K562 (cell line): Measurements from ENCODE around the gene MAN1A1. TPM values are rescaled to one million over a fixed set of nuclear protein-coding genes. Genes with fewer than 3 reads are reported as not detected.

ENCODE experiments used
- AFF1 ChIP-seq, 2 experiments: fragments of 450-650 bp; IDR thresholded peaks; 2 replicates each; pipeline ENCODE4 v1.6.1; 2018; ENCODE audit warnings: mild to moderate bottlenecking in 2 of 2, low read depth in 1 of 2; ENCODE audit not compliant: partially characterized antibody in 2 of 2
- CTBP1 ChIP-seq: fragments of 450-650 bp; IDR thresholded peaks from 2 replicates; pipeline ENCODE4 v1.6.1; 2016; ENCODE audit warnings: borderline replicate concordance
- CTCF ChIP-seq, 3 experiments: IDR thresholded peaks in 2 of 3; conservative IDR thresholded peaks in 1 of 3; 2 replicates each; pipeline ENCODE4 v1.5.1; 2011 to 2012; ENCODE audit warnings: low read length in 3 of 3, mild to moderate bottlenecking in 3 of 3, control low read depth in 2 of 3, improper control_type of control experiment in 1 of 3, inconsistent platforms in 1 of 3, low read depth in 1 of 3, mixed read lengths in 1 of 3, moderate library complexity in 1 of 3; ENCODE audit not compliant: insufficient read depth in 2 of 3
- CXXC5 ChIP-seq: fragments of 250-450 bp; sonication (Bioruptor Pico); IDR thresholded peaks from 2 replicates; pipeline ENCODE4 v1.8.0; 2022; ENCODE audit warnings: inconsistent platforms, mild to moderate bottlenecking, moderate library complexity
- E2F6 ChIP-seq, 2 experiments: IDR thresholded peaks; 2 replicates each; pipeline ENCODE4 v1.6.1; 2011; ENCODE audit warnings: borderline replicate concordance in 1 of 2, control low read depth in 1 of 2, low read depth in 1 of 2, low read length in 1 of 2, mild to moderate bottlenecking in 1 of 2, mixed read lengths in 1 of 2, moderate library complexity in 1 of 2; ENCODE audit not compliant: insufficient read depth in 1 of 2, insufficient read length in 1 of 2, poor library complexity in 1 of 2, severe bottlenecking in 1 of 2; ENCODE audit errors: extremely low read depth in 1 of 2
- ELK3 ChIP-seq: fragments of 450-650 bp; formaldehyde crosslinking; IDR thresholded peaks from 2 replicates; pipeline ENCODE4 v1.4.0; 2020; ENCODE audit warnings: mild to moderate bottlenecking
- KDM1A ChIP-seq, 2 experiments: fragments of 450-650 bp; IDR thresholded peaks; 2 replicates each; pipeline ENCODE4 v1.6.1; 2016; ENCODE audit warnings: mild to moderate bottlenecking in 2 of 2
- MBD2 ChIP-seq: sonication (generic); IDR thresholded peaks from 2 replicates; pipeline ENCODE4 v1.6.1; 2016; ENCODE audit warnings: low read depth, borderline replicate concordance
- PTBP1 ChIP-seq: fragments of 200-400 bp; formaldehyde crosslinking; IDR thresholded peaks from 2 replicates; pipeline ENCODE4 v1.6.1; 2017; ENCODE audit warnings: low read depth, low read length
- PYGO2 ChIP-seq: fragments of 450-650 bp; IDR thresholded peaks from 2 replicates; pipeline ENCODE4 v1.6.1; 2016; ENCODE audit warnings: mild to moderate bottlenecking, missing genetic modification characterization, moderate library complexity, missing compliant biosample characterization
- RBM25 ChIP-seq: fragments of 200-400 bp; formaldehyde crosslinking; IDR thresholded peaks from 2 replicates; pipeline ENCODE4 v1.6.1; 2018; ENCODE audit warnings: low read length, low read depth, moderate library complexity; ENCODE audit not compliant: severe bottlenecking
- RHOXF2B ChIP-seq: fragments of 250-450 bp; sonication (Bioruptor Pico); conservative IDR thresholded peaks from 2 replicates; pipeline ENCODE4 v1.5.1; 2021
- SPI1 ChIP-seq: IDR thresholded peaks from 2 replicates; pipeline ENCODE4 v1.6.1; 2011; ENCODE audit warnings: low read depth, low read length, control low read depth, borderline replicate concordance
- TRIM25 ChIP-seq: fragments of 450-650 bp; IDR thresholded peaks from 2 replicates; pipeline ENCODE4 v1.7.0; 2016; ENCODE audit warnings: borderline replicate concordance
- ZNF639 ChIP-seq, 2 experiments: fragments of 200-800 bp in 1 of 2; sonication (Bioruptor generic) in 1 of 2; sonication (generic) in 1 of 2; formaldehyde crosslinking in 1 of 2; IDR thresholded peaks in 1 of 2; conservative IDR thresholded peaks in 1 of 2; 2 replicates each; pipeline versions ENCODE4 v1.5.0 to v1.6.1; 2016 to 2020; ENCODE audit warnings: missing compliant biosample characterization in 1 of 2, missing genetic modification characterization in 1 of 2, missing genetic modification reagents in 1 of 2
- ZNF668 ChIP-seq: fragments of 250-450 bp; sonication (Bioruptor Pico); IDR thresholded peaks from 2 replicates; pipeline ENCODE4 v1.8.0; 2022; ENCODE audit warnings: mild to moderate bottlenecking, inconsistent platforms
- polyA plus RNA-seq, 8 experiments: library from polyadenylated mRNA; depleted of rRNA in 4 of 8; stranded (reverse) in 5 of 8; unstranded in 3 of 8; fragments of >200 nt; fragmentation: Nextera tagmentation in 2 of 8; fragmentation: Illumina TruSeq in 1 of 8; extraction: Ambion mirVana in 2 of 8; extraction: Trizol in 1 of 8; gene quantifications; 2 replicates each; pipeline versions ENCODE4 v1.2.1 to v1.2.3, GENCODE V29; 2011 to 2014; ENCODE audit warnings: inconsistent platforms in 1 of 8, missing spikeins in 1 of 8
- total RNA-seq, 7 experiments: library from RNA; depleted of rRNA in 6 of 7; stranded (reverse); fragments of >200 nt in 6 of 7; fragmentation: Illumina TruSeq in 2 of 7; extraction: Trizol in 2 of 7; gene quantifications; 2 replicates each; pipeline versions ENCODE4 v1.2.1 to v1.2.3, GENCODE V29; 2011 to 2021; ENCODE audit warnings: low replicate concordance in 1 of 7

Gene MAN1A1
- total and polyA plus RNA-seq, 9 of the 15 experiments (the other 6 are each of a cell fraction or from before 2014, with no cell fraction given), result 24.5 to 78.4 (median 59.7) TPM

- TF ChIP-seq AFF1 (IDR thresholded peaks at IDR 0.05; ENCODE audit: low read depth in 1 of 2, partially characterized antibody in 2 of 2) (no peak), TRIM25 (no peak), CTBP1 (no peak), ELK3 (CRISPR knock-in tag) (no peak), KDM1A (IDR thresholded peaks at IDR 0.05) (no peak), RBM25 (no peak), PTBP1 (no peak), MBD2 (no peak), ZNF668 (CRISPR knock-in tag) (no peak), E2F6 (IDR thresholded peaks at IDR 0.05; ENCODE audit: borderline replicate concordance in 1 of 2, extremely low read depth in 1 of 2, insufficient read depth in 1 of 2, insufficient read length in 1 of 2, low read depth in 1 of 2, low read length in 1 of 2, poor library complexity in 1 of 2, severe bottlenecking in 1 of 2) (no peak), RHOXF2B (CRISPR knock-in tag) (no peak), ZNF639 (CRISPR knock-in tag; conservative IDR thresholded peaks at IDR 0.05 in 1 of 2, IDR thresholded peaks at IDR 0.05 in 1 of 2) (no peak), CTCF (IDR thresholded peaks at IDR 0.05 in 2 of 3, conservative IDR thresholded peaks at IDR 0.05 in 1 of 3; ENCODE audit: insufficient read depth in 2 of 3, low read depth in 1 of 3, low read length in 3 of 3) (no peak), PYGO2 (tag) (no peak), CXXC5 (no peak), SPI1 (peak; percentile 39; the same call in 1 of the 2 replicates)
Measured at GRCh38 chr6:119145111-119145510, 204.4 kb downstream of the MAN1A1 start (continued).
